BE2C (cell line): ENCODE results near the gene CD59.

Experiments used
- DNase-seq: peaks from one replicate; pipeline ENCODE4 v3.0.0-alpha.2; 2020
- H3K27me3 ChIP-seq: fragments of 250-450 bp; sonication (Bioruptor Pico); 2 replicates; pipeline ENCODE4 v1.5.1; 2020; ENCODE audit warnings: mild to moderate bottlenecking
- H3K36me3 ChIP-seq: fragments of 250-450 bp; sonication (Bioruptor Pico); 2 replicates; pipeline ENCODE4 v1.5.1; 2020; ENCODE audit warnings: mild to moderate bottlenecking
- H3K4me1 ChIP-seq: fragments of 250-450 bp; sonication (Bioruptor Pico); 2 replicates; pipeline ENCODE4 v1.5.1; 2020
- H3K4me3 ChIP-seq: 2 replicates; pipeline ENCODE4 v1.5.1; 2011; ENCODE audit warnings: low read depth, low read length
- H3K9me3 ChIP-seq: fragments of 250-450 bp; sonication (Bioruptor Pico); 2 replicates; pipeline ENCODE4 v1.5.1; 2020
- TF ChIP-seq, protein P1 (sequence below): IDR thresholded peaks from 2 replicates; pipeline ENCODE4 v1.5.1; 2012; ENCODE audit warnings: mild to moderate bottlenecking, low read depth, low read length

The CD59 gene

DNA sequence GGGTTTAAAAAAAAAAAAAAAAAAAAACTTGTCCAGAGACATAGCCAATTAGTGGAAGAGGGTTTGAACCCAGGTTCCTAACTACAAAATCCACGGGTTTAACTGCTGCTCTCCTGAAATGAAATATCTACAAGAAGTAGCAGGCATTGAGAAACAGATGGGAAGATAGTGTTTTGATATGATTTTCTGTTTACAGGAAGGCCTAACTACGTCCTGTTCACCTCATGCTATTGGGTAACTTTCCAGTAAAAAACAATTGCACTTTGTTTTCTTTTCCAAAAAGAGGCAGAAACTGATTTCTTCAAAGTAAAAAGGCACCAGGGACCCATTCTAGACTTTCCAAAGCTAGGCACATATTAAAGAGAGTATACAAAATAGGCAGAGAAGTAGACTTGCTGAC lies 29.7 kb downstream of the CD59 start:
- Histone ChIP-seq H3K4me1 (no peaks in the 10 kb centered on the region), H3K27me3 (no peaks in the 10 kb centered on the region), H3K36me3 (no peaks in the 10 kb centered on the region), H3K9me3 (no peaks in the 10 kb centered on the region), H3K4me3 (no peak overlapping the region)
- DNase-seq: no peak
- TF ChIP-seq, protein P1, sequence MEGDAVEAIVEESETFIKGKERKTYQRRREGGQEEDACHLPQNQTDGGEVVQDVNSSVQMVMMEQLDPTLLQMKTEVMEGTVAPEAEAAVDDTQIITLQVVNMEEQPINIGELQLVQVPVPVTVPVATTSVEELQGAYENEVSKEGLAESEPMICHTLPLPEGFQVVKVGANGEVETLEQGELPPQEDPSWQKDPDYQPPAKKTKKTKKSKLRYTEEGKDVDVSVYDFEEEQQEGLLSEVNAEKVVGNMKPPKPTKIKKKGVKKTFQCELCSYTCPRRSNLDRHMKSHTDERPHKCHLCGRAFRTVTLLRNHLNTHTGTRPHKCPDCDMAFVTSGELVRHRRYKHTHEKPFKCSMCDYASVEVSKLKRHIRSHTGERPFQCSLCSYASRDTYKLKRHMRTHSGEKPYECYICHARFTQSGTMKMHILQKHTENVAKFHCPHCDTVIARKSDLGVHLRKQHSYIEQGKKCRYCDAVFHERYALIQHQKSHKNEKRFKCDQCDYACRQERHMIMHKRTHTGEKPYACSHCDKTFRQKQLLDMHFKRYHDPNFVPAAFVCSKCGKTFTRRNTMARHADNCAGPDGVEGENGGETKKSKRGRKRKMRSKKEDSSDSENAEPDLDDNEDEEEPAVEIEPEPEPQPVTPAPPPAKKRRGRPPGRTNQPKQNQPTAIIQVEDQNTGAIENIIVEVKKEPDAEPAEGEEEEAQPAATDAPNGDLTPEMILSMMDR: no peak

DNA sequence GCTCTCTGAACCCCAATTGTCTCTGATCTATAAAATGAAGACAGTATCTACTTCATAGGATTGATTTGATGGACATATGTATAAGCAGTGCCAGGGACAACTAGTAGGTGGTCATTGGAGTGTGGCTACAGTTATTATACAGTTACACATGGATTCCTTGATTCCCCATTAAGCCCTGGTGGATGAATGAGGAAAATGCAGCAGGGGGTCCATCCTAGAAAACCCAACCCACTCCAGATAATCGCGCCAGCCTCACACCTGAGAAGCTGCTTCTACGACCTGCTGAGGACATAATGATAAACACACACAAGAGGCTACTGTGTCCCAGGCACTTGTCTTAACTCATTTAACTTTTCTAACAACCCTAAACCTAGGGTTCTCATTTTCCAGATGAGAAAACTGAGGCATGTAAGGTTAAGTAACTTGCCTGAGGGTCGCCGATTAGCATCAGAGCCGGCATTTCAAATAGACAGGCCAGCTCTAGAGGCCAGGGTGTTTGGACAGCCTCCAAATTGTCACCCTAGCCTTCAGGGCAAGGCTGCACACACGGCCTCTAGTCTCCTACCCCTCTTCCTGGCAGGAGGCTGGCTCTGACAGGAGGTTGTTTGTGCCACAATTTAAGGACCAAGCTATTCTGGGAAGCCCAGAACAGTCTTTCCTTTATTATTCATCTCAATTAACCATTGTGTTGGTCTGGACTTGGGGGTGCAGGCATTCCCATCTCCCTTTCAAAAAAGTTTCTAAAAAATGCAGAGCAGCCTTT lies 31.8 kb downstream of the CD59 start:
- H3K4me3 ChIP-seq: no peak overlapping the region
- no peak for DNase-seq
- TF ChIP-seq, protein P1: no peak
- no peaks in the 10 kb centered on the region for H3K9me3 ChIP-seq
- no peaks in the 10 kb centered on the region for H3K36me3 ChIP-seq
- no peaks in the 10 kb centered on the region for H3K4me1 ChIP-seq
- no peaks in the 10 kb centered on the region for H3K27me3 ChIP-seq

DNA sequence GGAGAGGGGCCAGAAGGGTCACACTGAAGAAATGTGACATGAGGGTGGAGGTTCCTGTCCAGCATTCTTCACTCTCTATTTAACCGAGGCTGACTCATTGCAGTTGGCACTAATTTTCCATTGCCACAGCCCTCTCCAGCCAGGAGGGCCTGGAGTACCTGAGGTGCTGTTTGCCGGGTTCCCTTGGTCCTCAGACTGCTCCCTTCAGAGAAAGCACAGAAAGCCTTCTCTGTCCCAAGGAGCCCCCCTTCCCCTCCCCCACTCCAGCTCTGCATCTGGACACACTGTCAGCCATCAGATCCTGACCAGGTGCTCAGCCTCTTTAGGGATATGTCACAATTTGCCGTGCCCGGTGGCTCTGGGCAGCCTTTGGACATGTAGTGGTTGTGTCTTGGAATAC lies 32.4 kb downstream of the CD59 start:
- Histone ChIP-seq H3K9me3 (no peaks in the 10 kb centered on the region), H3K36me3 (no peaks in the 10 kb centered on the region), H3K4me1 (no peaks in the 10 kb centered on the region), H3K27me3 (no peaks in the 10 kb centered on the region), H3K4me3 (no peak overlapping the region)
- no peak for DNase-seq
- TF ChIP-seq, protein P1: no peak

DNA sequence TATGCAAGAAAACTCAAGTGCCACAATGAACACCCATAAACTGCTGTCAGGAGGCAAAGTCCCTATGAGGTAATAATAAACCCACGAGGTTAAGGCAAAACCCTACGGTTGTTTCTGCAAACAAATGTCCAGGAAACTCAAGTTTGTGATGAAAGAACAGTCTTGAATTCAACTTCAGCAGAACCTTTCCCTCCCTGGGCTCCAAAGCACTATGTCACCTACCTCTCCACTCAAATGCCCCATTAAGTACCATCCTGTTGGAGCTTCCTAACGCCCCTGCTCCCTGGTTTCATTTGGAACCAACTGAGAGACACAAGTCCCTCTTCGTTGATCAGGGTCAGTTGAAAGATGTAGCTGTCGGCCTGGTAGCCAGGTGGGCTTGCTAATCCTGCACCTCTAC lies 33.0 kb downstream of the CD59 start:
- no peak for DNase-seq
- Histone ChIP-seq H3K36me3 (no peaks in the 10 kb centered on the region), H3K9me3 (no peaks in the 10 kb centered on the region), H3K27me3 (no peaks in the 10 kb centered on the region), H3K4me3 (no peak overlapping the region), H3K4me1 (no peaks in the 10 kb centered on the region)
- TF ChIP-seq, protein P1: no peak

DNA sequence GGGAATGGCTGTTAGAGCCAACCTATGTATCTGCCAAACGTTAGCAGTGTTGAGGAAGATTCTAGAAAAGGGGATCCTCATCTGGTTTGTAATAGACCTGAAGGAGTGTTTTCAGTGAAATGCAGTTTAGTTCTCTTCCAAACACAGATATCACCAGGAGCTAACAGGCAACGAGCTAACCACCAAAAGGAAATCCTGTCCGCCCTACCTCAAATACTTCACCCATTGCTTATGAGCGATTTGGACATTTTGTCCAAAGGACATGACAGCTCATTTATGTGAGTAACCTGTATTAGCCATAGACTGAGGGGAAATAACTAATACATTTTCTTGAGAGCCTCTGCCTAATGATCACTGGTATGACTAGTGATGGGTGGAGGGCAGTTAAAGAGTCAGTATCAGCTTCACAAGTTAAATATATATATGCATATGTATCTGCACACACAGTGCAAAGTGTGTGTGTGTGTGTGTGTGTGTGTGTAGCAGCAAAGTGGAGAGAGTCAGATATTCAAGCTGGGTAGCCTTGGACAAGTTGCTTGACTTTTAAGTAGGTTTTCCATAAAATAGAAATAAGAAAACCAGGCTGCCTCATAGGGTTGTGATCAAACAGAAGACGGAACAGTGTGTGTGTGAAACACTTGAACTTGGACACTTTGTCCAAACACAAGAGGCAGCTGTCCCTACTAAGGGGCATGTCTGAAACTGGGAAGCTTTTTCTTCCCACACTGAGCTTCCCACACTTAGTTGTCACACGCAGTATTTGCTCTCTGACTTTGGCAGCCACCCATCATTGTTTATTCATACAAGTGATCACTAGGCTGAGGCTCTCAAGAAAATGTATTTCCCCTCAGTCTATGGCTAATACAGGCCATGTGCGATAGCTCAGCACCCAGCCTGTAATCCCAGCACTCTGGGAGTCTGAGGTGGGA lies 34.7 kb downstream of the CD59 start:
- peak overlapping the region; percentile 43 for H3K4me3 ChIP-seq
- DNase-seq: no peak
- TF ChIP-seq, protein P1: no peak
- no peaks in the 10 kb centered on the region for H3K4me1 ChIP-seq
- no peaks in the 10 kb centered on the region for H3K27me3 ChIP-seq
- no peaks in the 10 kb centered on the region for H3K9me3 ChIP-seq
- H3K36me3 ChIP-seq: no peaks in the 10 kb centered on the region
